GM12878 (cell line): ENCODE results near the gene DCP1A. TPM values are rescaled to one million over a fixed set of nuclear protein-coding genes. Genes with fewer than 3 reads are reported as not detected.

ENCODE experiments used
- ATAC-seq: fragments of 200-7000 bp; cut with Tn5 transposase; 3 replicates; pipeline ENCODE4 v1.9.1; 2020; ENCODE audit warnings: mild to moderate bottlenecking, moderate library complexity
- BruUV-seq: library from RNA; stranded (reverse); fragments of 400-500 nt; replicated peaks from 2 replicates; lab custom pipeline; 2021; lab: Mats Ljungman, UMichigan
- CTCF ChIA-PET: fragments of 300-600 bp; sonication (Branson Sonifier 250); formaldehyde crosslinking; extraction: SDS; loops from one replicate; lab custom pipeline; 2021; ENCODE audit warnings: inconsistent platforms; lab: Yijun Ruan, JAX
- POLR2A ChIA-PET: fragments of 350-600 bp; formaldehyde crosslinking; extraction: SDS; loops from one replicate; lab custom pipeline; 2021; ENCODE audit warnings: inconsistent platforms; lab: Charles Lee
- RAD21 ChIA-PET: fragments of 300-600 bp; sonication (Branson Sonifier 250); formaldehyde crosslinking; loops from one replicate; lab custom pipeline; 2023; ENCODE audit warnings: antibody characterized with exemption; ENCODE audit not compliant: unreplicated experiment; lab: Charles Lee
- SMC1A ChIA-PET: fragments of 300-600 bp; sonication (Branson Sonifier 250); formaldehyde crosslinking; loops from one replicate; lab custom pipeline; 2023; ENCODE audit not compliant: unreplicated experiment, uncharacterized antibody; lab: Charles Lee
- DNase-seq: peaks from one replicate; pipeline ENCODE4 v3.0.0-alpha.2; 2011; ENCODE audit warnings: low read depth, low spot score
- FAIRE-seq: peaks from 3 replicates; lab custom pipeline; 2011; peaks lifted over from hg19 to GRCh38; lab: Jason Lieb, UNC
- H2AFZ ChIP-seq: 2 replicates; pipeline ENCODE4 v1.6.0; 2011; ENCODE audit warnings: low read depth, low read length, control low read depth; ENCODE audit not compliant: control insufficient read depth
- H3K27ac ChIP-seq: 2 replicates; pipeline ENCODE4 v1.5.1; 2011; ENCODE audit warnings: control low read depth; ENCODE audit not compliant: control insufficient read depth, insufficient read depth
- H3K27me3 ChIP-seq, 2 experiments: replicated peaks in 1 of 2; 2 replicates each; pipeline versions ENCODE4 v1.6.0 to v1.6.1; 2011; ENCODE audit warnings: low read length in 1 of 2; ENCODE audit not compliant: control insufficient read depth in 2 of 2, insufficient read depth in 2 of 2
- H3K36me3 ChIP-seq, 2 experiments: 2 replicates each; pipeline ENCODE4 v1.5.1; 2011; ENCODE audit warnings: low read length in 1 of 2; ENCODE audit not compliant: control insufficient read depth in 2 of 2, insufficient read depth in 2 of 2
- H3K4me1 ChIP-seq: 2 replicates; pipeline ENCODE4 v1.6.1; 2011; ENCODE audit warnings: mild to moderate bottlenecking, low read length, moderate library complexity, mixed read lengths; ENCODE audit not compliant: control insufficient read depth, insufficient read depth
- H3K4me2 ChIP-seq: 2 replicates; pipeline ENCODE4 v1.6.0; 2011; ENCODE audit warnings: control low read depth; ENCODE audit not compliant: control insufficient read depth, insufficient read depth
- H3K4me3 ChIP-seq: fragments of 200-600 bp; sonication (generic); 2 replicates; pipeline ENCODE4 v1.5.1; 2016
- H3K79me2 ChIP-seq: 2 replicates; pipeline ENCODE4 v1.6.0; 2011; ENCODE audit warnings: low read length; ENCODE audit not compliant: control insufficient read depth, insufficient read depth
- H3K9ac ChIP-seq: 2 replicates; pipeline ENCODE4 v1.8.0; 2011; ENCODE audit warnings: low read length, control low read depth, mixed read lengths; ENCODE audit not compliant: control insufficient read depth, insufficient read depth
- H3K9me3 ChIP-seq: replicated peaks from 3 replicates; pipeline ENCODE4 v1.5.1; 2011; ENCODE audit warnings: mild to moderate bottlenecking, low read length; ENCODE audit not compliant: control insufficient read depth, insufficient read depth
- H4K20me1 ChIP-seq: 2 replicates; pipeline ENCODE4 v1.6.0; 2011; ENCODE audit not compliant: control insufficient read depth, insufficient read depth
- CHD1 ChIP-seq: IDR thresholded peaks from 2 replicates; pipeline ENCODE4 v1.6.1; 2012; ENCODE audit warnings: low read depth, low read length, improper control_type of control experiment
- EGR1 ChIP-seq, 2 experiments: IDR thresholded peaks; 1 replicate in 1 of 2; 2 replicates in 1 of 2; pipeline ENCODE4 v1.6.1; 2011 to 2012; ENCODE audit warnings: low read depth in 2 of 2, low read length in 2 of 2, borderline replicate concordance in 1 of 2, mild to moderate bottlenecking in 1 of 2, moderate library complexity in 1 of 2
- IKZF1 ChIP-seq: fragments of 450-650 bp; conservative IDR thresholded peaks from 2 replicates; pipeline ENCODE4 v1.6.1; 2017; ENCODE audit warnings: antibody characterized with exemption, mild to moderate bottlenecking
- IRF4 ChIP-seq: IDR thresholded peaks from 2 replicates; pipeline ENCODE4 v1.6.1; 2011; ENCODE audit warnings: low read depth, low read length
- POLR2AphosphoS2 ChIP-seq: IDR thresholded peaks from 2 replicates; pipeline ENCODE4 v1.6.1; 2011; ENCODE audit warnings: low read depth, mild to moderate bottlenecking, low read length, improper control_type of control experiment, moderate library complexity
- POLR2AphosphoS5 ChIP-seq: IDR thresholded peaks from 2 replicates; pipeline ENCODE4 v1.6.1; 2011; ENCODE audit warnings: mild to moderate bottlenecking, low read length, inconsistent platforms
- RB1 ChIP-seq: fragments of 450-650 bp; formaldehyde crosslinking; IDR thresholded peaks from 2 replicates; pipeline ENCODE4 v1.6.1; 2017; ENCODE audit warnings: mild to moderate bottlenecking, borderline replicate concordance
- SMAD5 ChIP-seq: IDR thresholded peaks from 2 replicates; pipeline ENCODE4 v1.6.1; 2016; ENCODE audit warnings: antibody characterized with exemption, low read depth
- STAT3 ChIP-seq: IDR thresholded peaks from 2 replicates; pipeline ENCODE4 v1.6.1; 2011; ENCODE audit warnings: low read depth, low read length, improper control_type of control experiment
- ZBED1 ChIP-seq: IDR thresholded peaks from 2 replicates; pipeline ENCODE4 v1.6.1; 2016; ENCODE audit warnings: borderline replicate concordance
- ZNF384 ChIP-seq: IDR thresholded peaks from 2 replicates; pipeline ENCODE4 v1.6.1; 2012; ENCODE audit warnings: low read depth, mild to moderate bottlenecking, low read length, improper control_type of control experiment, borderline replicate concordance
- ZZZ3 ChIP-seq: IDR thresholded peaks from 2 replicates; pipeline ENCODE4 v1.6.1; 2011; ENCODE audit warnings: low read depth; ENCODE audit not compliant: control insufficient read depth, insufficient read length
- WGBS: methylation state at CpG from one replicate; pipeline ENCODE4 v1.1.6; 2016; ENCODE audit warnings: low lambda C conversion rate; ENCODE audit not compliant: insufficient replicate concordance, insufficient coverage; ENCODE audit errors: missing lambda C conversion rate; 5-methylcytosine and 5-hydroxymethylcytosine counted together
- in situ Hi-C: fragments of 300-500 bp; cut with MboI; formaldehyde crosslinking; loops from 9 replicates; pipeline ENCODE4 v1.14.3; 2018; ENCODE audit warnings: mixed read lengths
- intact Hi-C: fragments of 100-400 bp; cut with micrococcal nuclease; formaldehyde crosslinking; loops from one replicate; pipeline ENCODE4 v1.14.2; 2022; ENCODE audit not compliant: unreplicated experiment
- polyA plus RNA-seq, 11 experiments: library from polyadenylated mRNA; depleted of rRNA in 4 of 11; unstranded in 6 of 11; stranded (reverse) in 5 of 11; fragments of >200 nt; fragmentation: Nextera tagmentation in 4 of 11; fragmentation: Illumina TruSeq in 1 of 11; extraction: Ambion mirVana in 4 of 11; extraction: Trizol in 1 of 11; gene quantifications; 1 replicate in 1 of 11; 2 replicates in 10 of 11; pipeline versions ENCODE4 v1.2.1 to v1.2.3, GENCODE V29; 2011 to 2016; ENCODE audit warnings: inconsistent platforms in 2 of 11, missing spikeins in 2 of 11, low read depth in 1 of 11
- total RNA-seq, 4 experiments: library from RNA; depleted of rRNA in 3 of 4; stranded (reverse); fragments of >200 nt in 3 of 4; fragmentation: Illumina TruSeq in 1 of 4; extraction: Trizol in 1 of 4; gene quantifications; 2 replicates each; pipeline versions ENCODE4 v1.2.1 to v1.2.3, GENCODE V29; 2013 to 2021
- TF ChIP-seq, protein P1 (sequence below): fragments of 450-650 bp; IDR thresholded peaks from 2 replicates; pipeline ENCODE4 v1.6.1; 2018; ENCODE audit warnings: borderline replicate concordance, mild to moderate bottlenecking; ENCODE audit not compliant: partially characterized antibody
- TF ChIP-seq, protein P2 (sequence below): fragments of 450-650 bp; IDR thresholded peaks from 2 replicates; pipeline ENCODE4 v1.6.1; 2017; ENCODE audit warnings: low read depth, mild to moderate bottlenecking, moderate library complexity
- TF ChIP-seq, protein P3 (sequence below): IDR thresholded peaks from 2 replicates; pipeline ENCODE4 v1.6.1; 2011; ENCODE audit warnings: borderline replicate concordance, low read depth, mild to moderate bottlenecking, moderate library complexity, mixed read lengths, low read length; ENCODE audit not compliant: insufficient read depth; ENCODE audit errors: extremely low read length
- TF ChIP-seq, protein P4 (sequence below): fragments of 450-650 bp; formaldehyde crosslinking; IDR thresholded peaks from 2 replicates; pipeline ENCODE4 v1.4.0; 2022; ENCODE audit warnings: mild to moderate bottlenecking, moderate library complexity

Gene DCP1A
- total and polyA plus RNA-seq, 10 of the 15 experiments (the other 5 are each of a cell fraction or from before 2014, with no cell fraction given) = 12.5 to 34.6 (median 16.3) TPM

DNA sequence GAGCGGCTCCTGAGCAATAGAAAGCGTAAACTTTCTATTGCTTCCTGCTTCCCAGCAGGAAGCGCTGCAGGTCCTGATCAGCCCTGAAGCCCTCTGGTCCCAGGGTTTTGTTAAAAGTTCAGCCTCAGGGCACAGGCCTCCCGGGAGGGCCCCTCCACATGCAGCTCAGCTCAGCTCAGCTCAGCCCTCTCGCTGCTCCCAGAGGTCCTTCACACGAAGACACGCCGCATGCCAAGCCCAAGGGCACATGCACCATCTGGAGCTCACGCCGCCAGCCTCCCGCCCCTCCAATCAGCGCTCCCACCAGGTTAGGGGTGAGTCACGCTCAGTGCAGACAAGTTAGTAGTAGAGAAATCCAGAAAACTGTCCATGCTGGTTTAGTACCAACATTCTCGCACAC lies 104.2 kb downstream of the DCP1A start:
- in situ Hi-C loops (no loop called here), intact Hi-C loops (no loop called here)
- H3K9me3 ChIP-seq = no peaks in the 10 kb centered on the region
- 80% methylated on average over 14 of the region's 14 CpGs for WGBS
- peaks cover 3% of the 10 kb centered on the region; the same call in 1 of the 2 replicates for H4K20me1 ChIP-seq
- no peaks in the 10 kb centered on the region for H3K4me1 ChIP-seq
- no peak for TF ChIP-seq ZNF384
- TF ChIP-seq SMAD5 = no peak
- TF ChIP-seq, protein P1, sequence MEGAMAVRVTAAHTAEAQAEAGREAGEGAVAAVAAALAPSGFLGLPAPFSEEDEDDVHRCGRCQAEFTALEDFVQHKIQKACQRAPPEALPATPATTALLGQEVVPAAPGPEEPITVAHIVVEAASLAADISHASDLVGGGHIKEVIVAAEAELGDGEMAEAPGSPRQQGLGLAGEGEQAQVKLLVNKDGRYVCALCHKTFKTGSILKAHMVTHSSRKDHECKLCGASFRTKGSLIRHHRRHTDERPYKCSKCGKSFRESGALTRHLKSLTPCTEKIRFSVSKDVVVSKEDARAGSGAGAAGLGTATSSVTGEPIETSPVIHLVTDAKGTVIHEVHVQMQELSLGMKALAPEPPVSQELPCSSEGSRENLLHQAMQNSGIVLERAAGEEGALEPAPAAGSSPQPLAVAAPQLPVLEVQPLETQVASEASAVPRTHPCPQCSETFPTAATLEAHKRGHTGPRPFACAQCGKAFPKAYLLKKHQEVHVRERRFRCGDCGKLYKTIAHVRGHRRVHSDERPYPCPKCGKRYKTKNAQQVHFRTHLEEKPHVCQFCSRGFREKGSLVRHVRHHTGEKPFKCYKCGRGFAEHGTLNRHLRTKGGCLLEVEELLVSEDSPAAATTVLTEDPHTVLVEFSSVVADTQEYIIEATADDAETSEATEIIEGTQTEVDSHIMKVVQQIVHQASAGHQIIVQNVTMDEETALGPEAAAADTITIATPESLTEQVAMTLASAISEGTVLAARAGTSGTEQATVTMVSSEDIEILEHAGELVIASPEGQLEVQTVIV = no peak
- no peak for TF ChIP-seq STAT3
- TF ChIP-seq CHD1 = no peak
- TF ChIP-seq RB1 = no peak
- TF ChIP-seq ZBED1 = no peak
- TF ChIP-seq, protein P2, sequence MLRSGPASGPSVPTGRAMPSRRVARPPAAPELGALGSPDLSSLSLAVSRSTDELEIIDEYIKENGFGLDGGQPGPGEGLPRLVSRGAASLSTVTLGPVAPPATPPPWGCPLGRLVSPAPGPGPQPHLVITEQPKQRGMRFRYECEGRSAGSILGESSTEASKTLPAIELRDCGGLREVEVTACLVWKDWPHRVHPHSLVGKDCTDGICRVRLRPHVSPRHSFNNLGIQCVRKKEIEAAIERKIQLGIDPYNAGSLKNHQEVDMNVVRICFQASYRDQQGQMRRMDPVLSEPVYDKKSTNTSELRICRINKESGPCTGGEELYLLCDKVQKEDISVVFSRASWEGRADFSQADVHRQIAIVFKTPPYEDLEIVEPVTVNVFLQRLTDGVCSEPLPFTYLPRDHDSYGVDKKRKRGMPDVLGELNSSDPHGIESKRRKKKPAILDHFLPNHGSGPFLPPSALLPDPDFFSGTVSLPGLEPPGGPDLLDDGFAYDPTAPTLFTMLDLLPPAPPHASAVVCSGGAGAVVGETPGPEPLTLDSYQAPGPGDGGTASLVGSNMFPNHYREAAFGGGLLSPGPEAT = no peak
- TF ChIP-seq POLR2AphosphoS2 = no peak
- no peak for TF ChIP-seq EGR1 (IDR thresholded peaks at IDR 0.05; ENCODE audit: borderline replicate concordance in 1 of 2, low read depth in 2 of 2, low read length in 2 of 2)
- TF ChIP-seq POLR2AphosphoS5 = no peak
- TF ChIP-seq, protein P3, sequence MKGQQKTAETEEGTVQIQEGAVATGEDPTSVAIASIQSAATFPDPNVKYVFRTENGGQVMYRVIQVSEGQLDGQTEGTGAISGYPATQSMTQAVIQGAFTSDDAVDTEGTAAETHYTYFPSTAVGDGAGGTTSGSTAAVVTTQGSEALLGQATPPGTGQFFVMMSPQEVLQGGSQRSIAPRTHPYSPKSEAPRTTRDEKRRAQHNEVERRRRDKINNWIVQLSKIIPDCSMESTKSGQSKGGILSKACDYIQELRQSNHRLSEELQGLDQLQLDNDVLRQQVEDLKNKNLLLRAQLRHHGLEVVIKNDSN = no peak
- TF ChIP-seq IRF4 = no peak
- TF ChIP-seq IKZF1 = no peak
- no peak for TF ChIP-seq ZZZ3
- TF ChIP-seq, protein P4, sequence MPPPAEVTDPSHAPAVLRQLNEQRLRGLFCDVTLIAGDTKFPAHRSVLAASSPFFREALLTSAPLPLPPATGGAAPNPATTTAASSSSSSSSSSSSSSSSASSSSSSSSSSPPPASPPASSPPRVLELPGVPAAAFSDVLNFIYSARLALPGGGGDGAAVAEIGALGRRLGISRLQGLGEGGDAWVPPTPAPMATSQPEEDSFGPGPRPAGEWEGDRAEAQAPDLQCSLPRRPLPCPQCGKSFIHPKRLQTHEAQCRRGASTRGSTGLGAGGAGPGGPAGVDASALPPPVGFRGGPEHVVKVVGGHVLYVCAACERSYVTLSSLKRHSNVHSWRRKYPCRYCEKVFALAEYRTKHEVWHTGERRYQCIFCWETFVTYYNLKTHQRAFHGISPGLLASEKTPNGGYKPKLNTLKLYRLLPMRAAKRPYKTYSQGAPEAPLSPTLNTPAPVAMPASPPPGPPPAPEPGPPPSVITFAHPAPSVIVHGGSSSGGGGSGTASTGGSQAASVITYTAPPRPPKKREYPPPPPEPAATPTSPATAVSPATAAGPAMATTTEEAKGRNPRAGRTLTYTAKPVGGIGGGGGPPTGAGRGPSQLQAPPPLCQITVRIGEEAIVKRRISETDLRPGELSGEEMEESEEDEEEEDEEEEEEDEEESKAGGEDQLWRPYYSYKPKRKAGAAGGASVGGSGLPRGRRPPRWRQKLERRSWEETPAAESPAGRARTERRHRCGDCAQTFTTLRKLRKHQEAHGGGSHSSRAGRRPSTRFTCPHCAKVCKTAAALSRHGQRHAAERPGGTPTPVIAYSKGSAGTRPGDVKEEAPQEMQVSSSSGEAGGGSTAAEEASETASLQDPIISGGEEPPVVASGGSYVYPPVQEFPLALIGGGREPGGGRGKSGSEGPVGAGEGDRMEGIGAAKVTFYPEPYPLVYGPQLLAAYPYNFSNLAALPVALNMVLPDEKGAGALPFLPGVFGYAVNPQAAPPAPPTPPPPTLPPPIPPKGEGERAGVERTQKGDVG (CRISPR knock-in tag) = no peak
- H3K36me3 ChIP-seq = peaks cover 16 to 41% of the 10 kb centered on the region in 2 experiments
- no peak overlapping the region for H3K9ac ChIP-seq
- H3K27ac ChIP-seq = no peak overlapping the region
- no peak overlapping the region for H2AFZ ChIP-seq
- H3K4me2 ChIP-seq = no peak overlapping the region
- ChIA-PET CTCF (no interaction called here), POLR2A (no interaction called here), RAD21 (no interaction called here), SMC1A (no interaction called here)
- H3K79me2 ChIP-seq = peaks cover 49% of the 10 kb centered on the region
- no peak for FAIRE-seq
- ATAC-seq = no peak
- H3K4me3 ChIP-seq = no peak overlapping the region
- BruUV-seq = no TSS peak
- no peaks in the 10 kb centered on the region for H3K27me3 ChIP-seq
- no peak for DNase-seq
